ENCODE measurements around the gene GEMIN7.

GEMIN7 gene

DNA sequence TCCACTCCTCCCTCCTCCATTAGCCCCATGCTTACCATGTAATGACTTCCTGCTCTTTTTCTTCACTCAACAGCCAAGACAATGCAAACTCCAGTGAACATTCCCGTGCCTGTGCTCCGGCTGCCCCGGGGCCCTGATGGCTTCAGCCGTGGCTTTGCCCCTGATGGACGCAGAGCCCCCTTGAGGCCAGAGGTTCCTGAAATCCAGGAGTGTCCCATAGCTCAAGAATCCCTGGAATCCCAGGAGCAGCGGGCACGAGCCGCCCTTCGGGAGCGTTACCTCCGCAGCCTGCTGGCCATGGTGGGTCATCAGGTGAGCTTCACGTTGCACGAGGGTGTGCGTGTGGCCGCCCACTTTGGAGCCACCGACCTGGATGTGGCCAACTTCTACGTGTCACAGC, 11.0 kb downstream of the GEMIN7 start:
- no peak for DNase-seq (ENCODE audit: low read depth)

DNA sequence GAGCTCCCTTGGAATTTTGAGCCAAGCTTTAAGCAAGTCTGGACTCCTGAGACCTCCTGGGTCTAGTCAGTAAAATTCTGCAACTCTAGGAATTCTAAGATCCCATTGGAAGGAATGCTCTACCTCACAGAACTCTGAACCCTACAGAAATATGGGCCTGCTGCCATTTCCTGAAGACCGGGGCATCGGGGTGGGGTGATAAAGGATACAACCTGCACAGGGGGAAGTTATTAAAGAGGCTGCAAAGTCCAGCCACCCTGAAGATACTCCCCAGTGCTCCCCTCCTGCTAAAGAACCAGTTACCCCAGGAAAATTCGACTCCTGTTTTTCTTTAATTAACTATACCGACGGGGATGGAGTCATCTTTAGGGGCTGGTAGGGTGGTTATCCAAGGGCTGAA, 11.5 kb downstream of the GEMIN7 start:
- DNase-seq (ENCODE audit: low read depth): no peak

DNA sequence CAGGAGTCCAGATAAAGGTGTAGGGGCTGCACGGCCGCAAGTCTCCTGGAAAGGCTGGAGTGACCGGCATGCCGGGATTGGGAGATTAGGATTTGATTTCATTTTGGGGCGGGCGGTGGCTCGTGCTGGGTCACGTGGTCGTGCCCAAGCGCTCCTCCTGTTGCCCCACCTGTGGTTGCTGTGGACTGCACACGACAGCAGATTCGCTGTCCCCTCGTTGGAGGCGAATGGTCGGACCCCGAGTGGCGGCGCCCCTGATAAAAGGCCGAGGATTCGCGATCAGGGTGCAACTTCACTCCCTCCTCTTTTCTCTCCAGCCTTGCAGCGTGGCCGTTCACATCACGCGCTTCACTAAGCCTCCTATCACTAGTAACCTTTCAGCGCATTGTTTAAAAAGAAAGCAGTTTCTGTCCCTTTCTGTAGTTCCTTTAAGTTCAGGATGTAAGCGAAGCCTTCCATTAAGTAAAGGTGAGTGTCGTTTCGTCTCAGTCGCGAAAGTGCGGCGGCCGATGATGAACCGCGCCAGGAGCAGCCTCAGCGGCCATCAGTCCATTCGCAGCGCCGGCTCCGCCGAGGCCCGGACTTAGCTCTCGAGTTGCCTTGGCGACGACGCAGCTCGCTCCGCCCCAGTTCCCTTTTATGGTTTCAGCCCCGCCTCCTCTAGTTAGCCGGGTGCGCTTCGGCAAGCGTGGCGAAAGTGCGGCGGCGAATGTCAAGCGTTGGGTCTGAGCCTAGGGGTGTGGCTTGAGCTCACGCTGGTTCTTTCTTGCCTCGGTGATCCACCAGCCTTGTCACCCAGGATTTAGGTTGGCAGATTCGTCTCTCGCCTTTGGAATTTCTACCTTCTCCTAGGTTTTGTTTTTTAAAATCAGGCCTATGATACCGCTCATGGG, 12.2 kb downstream of the GEMIN7 start:
- DNase-seq (ENCODE audit: low read depth): peak; percentile 94

DNA sequence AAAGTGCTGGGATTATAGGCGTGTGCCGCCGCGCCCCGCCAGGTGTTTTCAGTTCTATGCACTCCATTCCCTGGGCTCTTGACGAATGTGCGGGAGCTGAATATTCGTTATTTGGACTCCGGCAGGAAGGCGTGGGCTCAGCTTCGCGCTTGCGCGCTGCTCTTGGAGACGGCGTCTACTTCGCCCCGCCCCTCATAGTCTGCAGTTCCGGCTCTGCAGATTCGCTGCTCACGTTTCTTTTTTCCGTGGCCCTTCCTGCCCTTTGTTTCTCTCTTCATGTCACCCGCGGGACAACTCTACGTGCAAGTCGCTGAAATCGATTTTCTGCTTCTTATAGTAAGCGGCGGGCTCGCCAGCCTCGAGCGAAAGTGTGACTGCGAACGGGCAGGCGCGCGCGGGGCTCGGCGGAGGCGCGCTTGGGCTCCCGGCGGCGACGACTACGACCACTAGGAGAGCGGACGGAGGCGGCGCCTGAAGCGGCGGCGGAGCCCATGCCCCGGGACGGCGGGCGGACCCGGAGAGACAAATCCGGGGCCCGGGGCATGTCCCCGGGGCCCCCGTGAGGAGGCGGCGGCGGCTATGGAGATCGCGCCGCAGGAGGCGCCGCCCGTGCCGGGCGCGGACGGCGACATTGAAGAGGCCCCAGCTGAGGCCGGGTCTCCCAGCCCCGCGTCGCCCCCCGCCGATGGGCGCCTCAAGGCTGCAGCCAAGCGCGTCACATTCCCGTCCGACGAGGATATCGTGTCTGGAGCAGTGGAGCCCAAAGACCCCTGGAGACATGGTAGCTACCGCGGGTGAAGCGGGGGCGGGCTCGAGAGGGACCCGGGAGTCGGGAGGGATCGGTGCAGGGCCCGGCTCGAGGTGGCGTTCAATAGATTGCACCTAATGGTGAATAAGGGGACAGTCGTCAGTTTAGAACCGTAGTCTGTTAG, 14.0 kb downstream of the GEMIN7 start, which contains the start of gene PPP1R37:
Gene PPP1R37 (plus strand): TSS at position 433 of the 932 bp plus-strand sequence. CDS start 147 bp downstream, at position 580.
- DNase-seq (ENCODE audit: low read depth): peak; percentile 88

DNA sequence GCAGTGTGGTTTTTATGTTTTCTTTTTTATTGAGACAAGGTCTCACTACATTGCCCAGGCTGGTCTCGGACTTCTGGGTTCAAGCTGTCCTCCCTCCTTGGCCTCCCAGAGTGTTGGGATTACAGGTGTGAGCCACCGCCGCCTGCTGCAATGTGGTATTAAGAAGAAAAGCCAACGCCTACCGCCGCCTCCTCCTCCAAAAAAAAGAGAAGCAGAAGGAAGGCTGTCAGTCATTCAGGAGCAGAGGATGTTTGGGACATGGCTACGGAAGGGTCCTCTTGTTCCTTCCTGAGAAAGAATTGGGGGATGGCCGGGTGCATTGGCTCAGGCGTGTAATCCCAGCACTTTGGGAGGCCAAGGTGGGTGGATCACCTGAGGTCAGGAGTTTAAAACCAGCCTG, 15.1 kb downstream of the GEMIN7 start:
- no peak for DNase-seq (ENCODE audit: low read depth)

DNA sequence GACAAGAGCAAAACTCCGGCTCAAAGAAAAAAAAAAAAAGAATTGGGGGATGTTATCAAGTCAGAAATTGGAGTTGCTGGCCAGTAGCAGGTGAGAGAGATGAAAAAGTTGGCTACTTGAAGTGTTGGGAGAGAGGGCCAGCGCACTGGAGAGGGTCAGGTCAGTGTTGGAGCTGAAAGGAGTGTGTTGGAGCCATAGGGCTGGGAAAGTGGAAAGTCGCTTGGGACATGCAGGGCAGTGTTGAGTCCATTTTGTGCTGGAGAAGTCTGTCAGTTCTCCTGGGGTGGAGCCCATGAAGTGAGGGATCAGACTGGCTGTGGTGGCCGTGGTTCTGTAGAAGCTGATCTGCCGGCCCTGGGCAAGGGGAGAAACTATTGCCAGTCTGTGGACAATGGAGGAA, 15.6 kb downstream of the GEMIN7 start:
- DNase-seq (ENCODE audit: low read depth): no peak

DNA sequence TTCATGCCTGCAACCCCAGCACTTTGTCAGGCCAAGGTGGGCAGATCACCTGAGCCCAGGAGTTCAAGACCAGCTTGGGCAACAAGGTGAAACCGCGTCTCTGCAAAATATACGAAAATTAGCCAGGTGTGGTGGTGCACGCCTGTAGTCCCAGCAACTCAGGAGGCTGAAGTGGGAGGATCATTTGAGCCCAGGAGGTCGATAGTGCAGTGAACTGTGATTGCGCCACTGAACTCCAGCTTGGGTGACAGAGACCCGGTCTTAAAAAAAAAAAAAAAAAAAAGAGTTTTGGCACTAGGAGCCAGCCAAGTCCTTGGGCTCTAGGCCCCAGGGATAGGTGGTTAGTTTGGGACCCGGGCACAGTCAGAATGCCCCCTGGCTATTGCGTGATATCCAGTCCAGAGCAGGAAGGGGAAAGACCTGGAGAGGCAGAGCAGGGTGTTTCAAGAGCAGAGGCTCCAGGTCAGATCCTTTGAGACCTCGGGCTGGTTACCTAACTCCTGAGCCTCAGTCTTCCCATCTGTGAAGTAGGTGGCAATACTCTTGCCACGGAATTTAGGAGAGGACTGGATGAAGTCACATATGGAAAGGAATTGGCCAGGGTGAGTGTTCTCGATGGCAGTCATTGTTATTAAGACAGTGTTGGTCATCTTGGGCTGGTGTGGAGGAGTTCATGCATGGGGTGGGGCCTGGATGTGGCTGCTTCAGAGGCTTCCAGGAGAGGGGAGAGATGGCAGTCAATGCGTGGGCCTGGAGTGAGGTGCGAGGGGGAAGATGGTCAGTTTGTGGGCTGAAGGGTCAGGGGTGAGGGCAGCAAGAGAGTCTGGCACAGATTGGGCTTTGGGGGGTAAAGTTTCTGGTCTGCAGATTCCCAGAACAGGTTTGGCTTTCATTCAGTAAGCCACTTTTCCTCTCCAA, 16.7 kb downstream of the GEMIN7 start:
- no peak for DNase-seq (ENCODE audit: low read depth)

DNA sequence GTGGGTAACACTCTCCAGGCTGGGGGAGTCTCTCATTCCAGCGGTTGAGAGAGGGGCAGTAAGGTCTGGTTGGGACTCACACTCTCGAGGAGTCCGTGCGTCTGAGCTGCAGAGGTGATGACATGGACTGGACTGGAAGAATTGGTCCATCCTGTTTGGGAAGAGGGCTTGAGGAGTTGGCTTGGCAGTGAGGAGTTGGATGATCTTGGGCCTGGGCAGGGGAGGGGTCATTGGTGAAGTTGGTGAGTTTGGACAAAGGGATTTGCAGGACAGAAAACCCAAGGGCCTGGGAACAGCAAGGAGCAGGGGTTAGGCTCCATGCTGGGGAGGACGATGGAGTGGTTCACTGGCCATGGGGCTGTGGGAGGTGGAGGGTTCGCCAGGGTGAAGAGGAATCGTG, 17.6 kb downstream of the GEMIN7 start:
- DNase-seq (ENCODE audit: low read depth): no peak

DNA sequence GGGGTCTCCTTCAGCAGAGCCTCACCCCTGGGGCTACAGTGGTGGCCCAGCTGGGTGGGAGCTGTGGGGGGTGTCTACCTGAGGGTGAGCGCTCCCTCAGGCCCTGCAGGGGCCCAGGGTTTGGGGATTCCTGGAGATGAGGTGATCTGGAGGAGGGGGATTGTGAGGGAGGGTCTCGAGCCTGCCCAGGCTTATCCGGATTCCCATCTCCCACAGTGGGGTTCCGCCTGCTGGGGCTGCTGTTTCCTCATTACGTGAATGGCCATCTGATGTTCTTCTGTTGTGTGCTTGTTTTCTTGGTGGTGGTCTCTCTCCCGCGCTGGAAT, 18.4 kb downstream of the GEMIN7 start:
- no peak for DNase-seq (ENCODE audit: low read depth)

DNA sequence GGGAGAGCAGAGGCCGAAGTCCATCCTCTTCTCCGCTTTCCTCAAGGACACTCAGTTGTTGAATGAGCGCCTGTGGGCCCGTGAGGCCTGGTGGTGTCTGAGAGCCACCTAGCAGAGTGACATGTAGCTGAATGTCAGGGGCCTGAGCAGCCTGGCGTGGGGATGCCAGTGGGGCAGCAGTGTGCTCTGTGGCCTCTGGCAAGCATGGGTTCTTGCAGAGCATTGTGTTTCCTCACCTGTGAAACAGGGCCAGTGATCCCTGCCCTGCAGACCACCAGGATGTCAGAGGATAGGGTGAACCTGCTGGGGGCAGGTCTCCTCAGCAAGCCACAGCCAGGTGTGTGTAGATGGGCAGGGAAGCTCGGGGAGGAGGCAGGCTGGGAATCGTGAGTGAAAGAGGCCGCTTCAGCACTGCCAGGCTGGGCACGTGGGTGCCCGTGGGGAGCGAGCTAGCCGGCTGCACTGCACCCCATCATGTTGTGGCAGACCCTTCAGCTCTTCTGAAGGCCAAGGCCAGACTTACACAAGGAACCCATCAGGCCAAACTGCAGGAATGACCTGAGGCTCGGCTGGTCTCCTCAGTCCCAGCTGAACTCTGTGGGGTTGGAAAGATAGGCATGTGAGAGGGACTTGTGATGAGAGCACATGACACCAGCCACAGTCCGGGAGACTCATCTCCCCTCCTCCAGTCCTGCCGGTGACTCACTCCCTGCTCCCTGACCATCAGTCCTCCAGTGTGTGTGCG, 18.9 kb downstream of the GEMIN7 start:
- DNase-seq (ENCODE audit: low read depth): no peak

DNA sequence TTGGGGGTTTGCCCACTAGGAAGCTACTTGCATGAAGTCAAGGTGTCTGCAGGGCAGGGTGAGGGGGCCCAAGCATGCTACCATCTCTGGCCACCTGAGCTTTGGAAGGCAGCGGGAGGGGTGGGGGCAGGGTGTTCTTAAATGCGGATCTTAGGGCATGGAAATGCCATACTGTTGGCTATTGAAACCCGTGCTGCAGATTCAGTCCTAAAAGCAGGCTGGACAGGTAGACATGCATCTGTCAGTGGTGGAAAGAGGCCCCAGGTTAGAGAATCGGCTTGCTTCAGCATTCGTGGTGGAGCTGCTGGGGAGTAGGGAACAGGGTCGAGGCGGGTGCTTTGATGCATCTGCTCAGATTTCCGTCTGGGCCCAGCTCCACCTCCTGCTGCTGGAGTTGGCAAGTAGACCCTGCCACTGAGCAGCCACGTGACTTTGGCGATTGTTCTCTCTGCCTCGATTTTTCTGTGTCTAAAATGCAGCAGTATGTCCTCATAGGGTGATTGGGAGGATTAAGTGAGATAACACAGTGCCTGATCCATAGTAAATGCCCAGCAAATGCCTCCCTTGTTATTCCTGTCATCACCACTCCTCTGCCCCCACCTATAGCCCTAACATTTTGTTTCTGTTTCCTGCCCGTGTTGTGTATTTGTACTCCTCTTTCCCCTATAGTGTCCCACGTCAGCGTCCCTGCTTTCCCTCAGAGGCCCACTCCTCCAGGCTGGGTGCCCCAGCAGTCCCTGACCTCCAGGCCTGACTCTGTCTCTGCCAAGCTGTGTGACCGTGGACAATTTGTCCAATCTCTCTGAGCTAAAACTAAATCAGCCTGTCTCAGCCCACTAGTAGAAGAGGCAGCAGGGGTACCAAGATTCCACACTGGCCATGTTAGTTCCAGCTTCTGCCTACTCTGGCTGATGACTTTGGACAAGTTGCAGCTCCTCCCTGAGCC, 19.7 kb downstream of the GEMIN7 start:
- DNase-seq (ENCODE audit: low read depth): no peak

DNA sequence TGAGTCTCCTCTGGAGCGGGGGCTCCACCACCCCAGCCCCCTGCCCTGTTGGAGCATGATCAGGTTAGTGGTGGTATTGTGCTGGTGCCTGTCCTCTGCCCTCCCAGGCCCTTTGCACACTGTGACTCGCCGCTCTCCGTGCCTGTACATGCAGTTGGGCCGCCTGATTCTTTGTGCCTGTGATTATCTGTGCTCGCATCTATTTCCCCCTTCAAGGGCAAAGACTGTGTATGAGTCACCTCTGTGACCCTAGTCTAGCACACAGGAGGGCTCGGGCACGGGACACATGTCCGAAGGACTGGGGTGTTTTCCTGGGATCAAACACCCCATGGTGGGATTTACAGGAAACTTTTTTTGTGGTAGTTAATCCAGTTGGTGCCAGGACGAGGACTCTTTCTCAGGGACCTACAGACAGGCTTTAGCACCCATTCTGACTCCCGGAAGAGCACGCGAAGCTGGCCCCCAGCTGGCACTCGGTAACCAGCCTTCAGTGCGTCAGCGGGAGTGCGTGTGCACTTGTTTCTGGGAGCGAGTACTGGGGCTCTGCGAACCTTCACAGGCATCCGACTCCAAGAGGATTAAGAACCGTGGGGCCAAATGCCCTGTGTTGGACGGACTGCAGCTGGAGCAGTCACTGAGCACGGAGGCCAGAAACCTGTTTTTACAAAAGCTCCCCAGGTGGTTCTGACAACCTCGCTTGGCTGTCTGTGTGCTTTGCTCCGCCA, 20.6 kb downstream of the GEMIN7 start:
- no peak for DNase-seq (ENCODE audit: low read depth)

DNA sequence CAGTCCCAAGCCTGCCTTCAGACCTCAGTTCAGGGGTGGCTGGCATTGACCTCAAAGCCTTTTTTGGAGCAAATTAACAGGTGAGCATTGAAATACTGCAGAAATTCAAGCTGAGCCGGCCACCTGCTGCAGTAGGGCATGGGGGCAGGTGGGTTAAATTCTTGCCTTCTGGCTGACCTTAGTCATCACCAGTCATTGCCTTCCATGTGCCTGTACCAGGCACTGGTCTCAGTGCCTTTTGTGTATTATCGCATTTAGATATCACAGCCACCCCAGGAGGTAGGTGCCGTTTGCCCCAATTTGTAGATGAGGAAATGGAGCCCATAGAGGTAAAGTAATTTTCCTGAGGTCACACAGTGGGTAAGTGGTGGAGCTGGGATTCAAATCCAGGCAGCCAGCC, 21.1 kb downstream of the GEMIN7 start:
- no peak for DNase-seq (ENCODE audit: low read depth)

DNA sequence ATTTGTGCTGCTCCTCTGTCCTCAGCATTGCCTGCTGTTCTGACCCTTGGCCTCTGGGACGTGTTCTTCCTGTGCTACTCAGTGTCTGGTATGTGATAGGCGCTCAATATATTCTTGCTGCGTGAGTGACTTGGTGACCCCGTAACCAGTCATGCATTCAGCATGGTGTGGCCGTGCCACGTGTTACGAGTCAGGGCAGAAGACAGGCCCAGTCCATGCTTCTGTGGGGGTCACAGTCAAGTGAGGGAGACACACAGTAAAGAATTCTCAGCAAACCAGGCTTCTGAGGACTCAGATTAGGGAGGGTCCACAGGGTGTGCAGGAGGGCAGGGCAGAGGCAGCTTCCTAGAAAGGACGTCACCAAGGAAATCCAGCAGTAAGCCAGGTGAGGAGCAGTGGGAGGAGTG, 21.8 kb downstream of the GEMIN7 start:
- no peak for DNase-seq (ENCODE audit: low read depth)

DNA sequence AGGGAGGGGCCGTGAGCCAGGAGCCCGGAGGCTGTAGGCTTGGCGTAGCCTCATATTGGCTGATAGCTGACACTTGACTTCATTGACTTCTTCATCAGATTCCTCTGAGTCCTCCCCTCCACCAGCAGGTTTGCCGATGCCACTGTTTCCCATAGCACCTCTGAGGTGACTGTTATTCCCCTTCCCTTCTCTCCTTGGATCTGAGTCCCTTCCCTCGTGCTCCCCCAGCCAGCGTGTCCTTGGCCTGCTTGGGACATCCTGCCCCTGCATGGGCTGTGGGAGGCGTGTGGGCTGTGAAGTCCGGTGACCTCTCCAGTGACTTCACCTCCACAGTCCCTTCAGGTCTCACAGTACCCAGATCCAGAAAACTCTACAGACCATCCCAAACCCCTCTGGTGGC, 22.7 kb downstream of the GEMIN7 start:
- DNase-seq (ENCODE audit: low read depth): no peak

DNA sequence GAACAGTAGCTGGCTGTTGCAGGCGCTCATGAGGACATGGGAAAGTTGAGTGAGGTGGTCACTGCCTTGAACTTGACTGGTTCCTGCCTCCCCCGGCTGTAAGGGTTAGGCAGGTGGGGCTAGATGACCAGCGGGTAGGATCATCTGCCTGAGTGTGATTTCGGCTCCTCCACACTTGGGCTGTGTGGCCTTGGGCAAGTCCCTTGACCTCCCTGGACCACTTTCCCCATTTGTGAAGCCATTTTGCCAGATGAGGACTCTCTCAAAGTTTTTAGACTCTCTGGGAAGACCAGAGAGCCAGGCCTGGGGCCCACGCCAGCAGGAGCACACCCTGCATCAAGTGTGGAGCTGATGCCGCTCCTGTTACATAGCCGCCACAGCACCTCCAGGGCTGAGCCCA, 23.4 kb downstream of the GEMIN7 start:
- DNase-seq (ENCODE audit: low read depth): no peak

DNA sequence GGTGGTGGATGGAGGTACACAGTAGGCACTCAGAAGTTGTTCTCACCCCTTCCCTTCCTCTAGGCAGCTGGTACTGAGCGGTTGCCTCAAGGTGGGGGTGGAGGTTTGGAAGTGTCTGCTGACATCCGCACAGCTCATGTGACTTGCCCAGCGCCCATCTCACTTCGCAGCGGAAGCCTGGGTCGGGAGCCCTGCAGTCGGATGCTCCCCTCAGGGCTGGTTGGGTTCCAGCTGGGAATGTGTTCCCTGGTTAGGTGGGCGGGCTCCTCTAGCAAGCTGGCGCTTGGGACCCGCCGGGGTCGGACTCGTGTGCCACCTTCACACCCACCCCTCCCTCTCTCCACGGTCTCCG, 24.1 kb downstream of the GEMIN7 start:
- no peak for DNase-seq (ENCODE audit: low read depth)

DNA sequence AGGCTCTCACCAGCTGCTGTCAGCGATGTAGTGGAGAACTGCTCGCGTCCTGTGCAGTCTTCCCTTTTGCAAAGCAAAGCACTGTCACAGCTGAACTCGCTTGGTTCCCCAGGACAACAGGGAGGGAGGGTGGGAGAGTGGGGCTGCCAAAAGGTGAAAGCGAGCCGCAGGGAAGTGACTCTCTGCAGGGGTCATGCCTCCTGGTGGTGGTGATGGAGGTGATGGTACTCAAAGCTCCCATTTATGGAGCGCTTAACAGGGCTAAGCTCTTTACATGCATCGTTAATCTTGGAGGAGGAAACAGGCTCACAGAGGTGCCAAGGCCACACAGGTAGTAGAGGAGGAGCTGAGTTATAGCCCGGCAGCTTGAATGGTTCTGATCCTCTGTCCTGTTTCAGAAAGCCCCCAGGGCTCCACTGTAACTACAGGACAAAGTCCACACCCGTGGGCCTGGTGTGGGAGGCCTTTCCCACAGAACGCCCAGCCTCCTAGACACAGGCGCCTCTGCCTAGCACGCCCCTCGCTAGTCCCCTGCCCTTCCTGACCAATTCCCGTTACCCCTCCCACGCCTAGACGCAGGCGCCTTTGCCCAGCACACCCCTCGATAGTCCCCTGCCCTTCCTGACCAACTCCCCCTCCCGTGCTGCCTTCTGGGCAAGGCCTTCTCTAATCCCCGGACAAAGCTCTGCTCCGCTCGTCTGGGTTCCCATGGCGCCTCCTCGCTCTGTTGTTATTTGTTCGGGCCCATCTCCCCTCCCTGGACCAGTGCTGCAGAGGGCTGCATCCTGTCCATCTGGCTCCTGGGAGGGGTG, 24.7 kb downstream of the GEMIN7 start:
- DNase-seq (ENCODE audit: low read depth): no peak

Data from activated T-helper 9 cell treated with anti-CD3 and anti-CD28 coated beads, Interleukin-2, amount 50 U/mL, for 16 hours (primary cell).